ENCODE data around the gene PCDHB9.

The PCDHB9 gene

DNA sequence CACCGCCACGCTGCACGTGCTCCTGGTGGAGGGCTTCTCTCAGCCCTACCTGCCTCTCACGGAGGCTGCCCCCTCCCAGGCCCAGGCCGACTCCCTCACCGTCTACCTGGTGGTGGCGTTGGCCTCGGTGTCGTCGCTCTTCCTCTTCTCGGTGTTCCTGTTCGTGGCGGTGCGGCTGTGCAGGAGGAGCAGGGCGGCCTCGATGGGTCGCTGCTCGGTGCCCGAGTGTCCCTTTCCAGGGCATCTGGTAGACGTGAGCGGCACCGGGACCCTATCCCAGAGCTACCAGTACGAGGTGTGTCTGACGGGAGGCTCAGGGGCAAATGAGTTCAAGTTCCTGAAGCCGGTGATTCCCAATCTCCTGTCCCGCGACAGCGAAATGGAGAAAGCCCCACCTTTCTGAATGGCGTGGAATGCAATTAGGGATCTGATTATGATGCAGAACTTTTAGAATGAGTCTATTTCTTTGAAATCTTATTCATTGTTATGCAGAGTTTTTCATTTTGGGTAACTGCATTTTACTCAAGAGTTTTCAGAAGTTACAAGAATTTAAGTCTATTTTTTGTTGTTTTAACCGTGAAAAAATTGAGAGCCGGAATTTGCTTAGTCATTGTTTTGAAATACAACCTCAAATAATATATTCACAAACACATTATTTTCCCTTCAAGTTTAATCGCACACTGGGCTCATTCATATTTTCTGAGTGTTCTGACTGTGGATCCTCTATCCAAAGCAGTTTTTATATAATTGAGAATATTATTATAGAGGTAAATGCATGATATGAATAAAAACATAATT, 49.8 kb downstream of the PCDHB9 start:
- DNase-seq (ENCODE audit: low spot score), result no peak

Data from AG20443 (cell line).